Neural progenitor cell (in vitro differentiated cells): ENCODE results near the gene LCMT1. TPM values are rescaled to one million over a fixed set of nuclear protein-coding genes. Genes with fewer than 3 reads are reported as not detected.

ENCODE experiments used
- DNase-seq: peaks from one replicate; pipeline ENCODE4 v3.0.0-alpha.2; 2016; ENCODE audit warnings: low spot score
- H2AFZ ChIP-seq: fragments of 200-600 bp; sonication (generic); replicated peaks from 2 replicates; pipeline ENCODE4 v1.6.1; 2016; ENCODE audit warnings: antibody characterized with exemption
- H3F3A ChIP-seq: fragments of 200-600 bp; sonication (generic); 2 replicates; pipeline ENCODE4 v1.6.1; 2016; ENCODE audit warnings: antibody characterized with exemption, low read depth
- H3K27ac ChIP-seq: fragments of 200-600 bp; sonication (generic); 2 replicates; pipeline ENCODE4 v1.5.1; 2016; ENCODE audit warnings: mild to moderate bottlenecking
- H3K27me3 ChIP-seq: fragments of 200-600 bp; sonication (generic); 2 replicates; pipeline ENCODE4 v1.6.1; 2016; ENCODE audit warnings: mild to moderate bottlenecking, moderate library complexity
- H3K36me3 ChIP-seq: fragments of 200-600 bp; sonication (generic); 2 replicates; pipeline ENCODE4 v1.5.1; 2016
- H3K4me1 ChIP-seq: fragments of 200-600 bp; sonication (generic); 2 replicates; pipeline ENCODE4 v1.6.1; 2016; ENCODE audit warnings: mixed run types
- H3K4me2 ChIP-seq: fragments of 200-600 bp; sonication (generic); 2 replicates; pipeline ENCODE4 v1.6.1; 2016
- H3K4me3 ChIP-seq: fragments of 200-600 bp; sonication (generic); 2 replicates; pipeline ENCODE4 v1.5.1; 2016
- H3K79me2 ChIP-seq: fragments of 200-600 bp; sonication (generic); 2 replicates; pipeline ENCODE4 v1.6.1; 2016; ENCODE audit warnings: low read depth
- H3K9ac ChIP-seq: fragments of 200-600 bp; sonication (generic); 2 replicates; pipeline ENCODE4 v1.6.1; 2016
- H3K9me3 ChIP-seq: fragments of 200-600 bp; sonication (generic); 2 replicates; pipeline ENCODE4 v1.5.1; 2016; ENCODE audit warnings: low read depth
- H4K20me1 ChIP-seq: fragments of 200-600 bp; sonication (generic); 2 replicates; pipeline ENCODE4 v1.6.1; 2016; ENCODE audit warnings: low read depth
- H3K27ac Mint-ChIP-seq: 3 replicates; pipeline ENCODE4 v1.8.0; 2021; ENCODE audit warnings: mixed read lengths
- H3K27me3 Mint-ChIP-seq: 2 replicates; pipeline ENCODE4 v1.8.0; 2022; ENCODE audit warnings: low read depth, mild to moderate bottlenecking, inconsistent platforms, moderate library complexity, mixed read lengths; ENCODE audit not compliant: insufficient read depth
- H3K36me3 Mint-ChIP-seq: 3 replicates; pipeline ENCODE4 v1.8.0; 2021; ENCODE audit warnings: mixed read lengths
- H3K4me1 Mint-ChIP-seq: 3 replicates; pipeline ENCODE4 v1.8.0; 2021; ENCODE audit warnings: mixed read lengths
- H3K4me3 Mint-ChIP-seq: 3 replicates; pipeline ENCODE4 v1.8.0; 2021; ENCODE audit warnings: mild to moderate bottlenecking, moderate library complexity, mixed read lengths
- H3K9me3 Mint-ChIP-seq: 3 replicates; pipeline ENCODE4 v1.8.0; 2020; ENCODE audit warnings: mixed read lengths
- EZH2 ChIP-seq: fragments of 200-600 bp; sonication (generic); IDR thresholded peaks from 2 replicates; pipeline ENCODE4 v1.6.1; 2017; ENCODE audit warnings: antibody characterized with exemption, mild to moderate bottlenecking, moderate library complexity
- EZH2phosphoT487 ChIP-seq: fragments of 200-600 bp; sonication (generic); IDR thresholded peaks from 2 replicates; pipeline ENCODE4 v1.6.1; 2017; ENCODE audit warnings: antibody characterized with exemption
- total RNA-seq: library from RNA; depleted of rRNA; stranded (reverse); fragments of >200 nt; gene quantifications from 2 replicates; pipeline ENCODE4 v1.2.3, GENCODE V29; 2015; ENCODE audit warnings: low replicate concordance
- TF ChIP-seq, protein P1 (sequence below): fragments of 200-600 bp; sonication (generic); IDR thresholded peaks from 2 replicates; pipeline ENCODE4 v1.5.1; 2017; ENCODE audit warnings: antibody characterized with exemption, mild to moderate bottlenecking

LCMT1 gene
- total RNA-seq, 1 donor from 2014 or later, result 73.4 TPM

DNA sequence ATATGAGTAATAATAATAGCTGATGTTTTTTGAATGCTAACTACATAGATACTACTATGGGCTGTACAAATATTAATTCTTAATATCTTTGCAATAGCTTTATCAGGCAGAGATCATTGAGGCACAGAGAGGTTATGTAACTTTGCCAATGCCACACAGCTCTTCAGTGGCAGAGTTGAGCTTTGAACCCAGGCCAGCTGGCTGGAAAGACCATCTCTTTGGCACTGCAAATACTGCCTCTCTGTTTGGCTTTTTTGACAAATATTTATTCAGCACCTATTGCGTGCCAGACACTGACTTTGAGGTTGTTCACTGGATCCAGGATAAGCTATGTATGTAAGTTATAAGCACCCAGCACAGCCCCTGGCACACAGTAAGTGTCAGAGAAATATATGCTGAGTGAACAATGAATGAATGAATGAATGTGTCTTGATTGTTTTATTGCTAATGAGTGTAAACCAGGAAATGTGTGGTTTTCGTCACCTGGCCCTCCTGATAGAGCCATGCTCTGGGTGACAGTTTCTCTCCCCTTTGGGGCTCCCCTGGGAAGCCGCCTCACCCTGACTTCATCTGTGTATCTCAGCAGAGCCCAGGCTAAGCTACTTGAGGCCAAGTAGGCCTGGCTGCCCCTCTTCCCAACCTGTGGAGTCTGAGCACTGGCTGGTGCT lies 107.7 kb downstream of the LCMT1 start:
- H3K27me3 ChIP-seq, result no peaks in the 10 kb centered on the region
- DNase-seq, result no peak
- H3K9ac ChIP-seq, result no peak overlapping the region
- no peaks in the 10 kb centered on the region for H3K9me3 ChIP-seq
- no peaks in the 10 kb centered on the region for H3K4me1 ChIP-seq
- Mint-ChIP-seq H3K27me3 (peaks cover 2% of the 10 kb centered on the region), H3K27ac (no peak overlapping the region), H3K36me3 (no peaks in the 10 kb centered on the region), H3K4me1 (no peaks in the 10 kb centered on the region), H3K9me3 (no peaks in the 10 kb centered on the region), H3K4me3 (no peak overlapping the region)
- no peaks in the 10 kb centered on the region for H4K20me1 ChIP-seq
- H3K79me2 ChIP-seq, result no peaks in the 10 kb centered on the region
- H3K36me3 ChIP-seq, result no peaks in the 10 kb centered on the region
- no peak overlapping the region for H3K4me2 ChIP-seq
- no peaks in the 10 kb centered on the region for H3F3A ChIP-seq
- TF ChIP-seq EZH2, result no peak
- no peak for TF ChIP-seq EZH2phosphoT487
- TF ChIP-seq, protein P1, sequence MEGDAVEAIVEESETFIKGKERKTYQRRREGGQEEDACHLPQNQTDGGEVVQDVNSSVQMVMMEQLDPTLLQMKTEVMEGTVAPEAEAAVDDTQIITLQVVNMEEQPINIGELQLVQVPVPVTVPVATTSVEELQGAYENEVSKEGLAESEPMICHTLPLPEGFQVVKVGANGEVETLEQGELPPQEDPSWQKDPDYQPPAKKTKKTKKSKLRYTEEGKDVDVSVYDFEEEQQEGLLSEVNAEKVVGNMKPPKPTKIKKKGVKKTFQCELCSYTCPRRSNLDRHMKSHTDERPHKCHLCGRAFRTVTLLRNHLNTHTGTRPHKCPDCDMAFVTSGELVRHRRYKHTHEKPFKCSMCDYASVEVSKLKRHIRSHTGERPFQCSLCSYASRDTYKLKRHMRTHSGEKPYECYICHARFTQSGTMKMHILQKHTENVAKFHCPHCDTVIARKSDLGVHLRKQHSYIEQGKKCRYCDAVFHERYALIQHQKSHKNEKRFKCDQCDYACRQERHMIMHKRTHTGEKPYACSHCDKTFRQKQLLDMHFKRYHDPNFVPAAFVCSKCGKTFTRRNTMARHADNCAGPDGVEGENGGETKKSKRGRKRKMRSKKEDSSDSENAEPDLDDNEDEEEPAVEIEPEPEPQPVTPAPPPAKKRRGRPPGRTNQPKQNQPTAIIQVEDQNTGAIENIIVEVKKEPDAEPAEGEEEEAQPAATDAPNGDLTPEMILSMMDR, result no peak
- H3K27ac ChIP-seq, result no peak overlapping the region
- H2AFZ ChIP-seq, result no peak overlapping the region
- no peak overlapping the region for H3K4me3 ChIP-seq

DNA sequence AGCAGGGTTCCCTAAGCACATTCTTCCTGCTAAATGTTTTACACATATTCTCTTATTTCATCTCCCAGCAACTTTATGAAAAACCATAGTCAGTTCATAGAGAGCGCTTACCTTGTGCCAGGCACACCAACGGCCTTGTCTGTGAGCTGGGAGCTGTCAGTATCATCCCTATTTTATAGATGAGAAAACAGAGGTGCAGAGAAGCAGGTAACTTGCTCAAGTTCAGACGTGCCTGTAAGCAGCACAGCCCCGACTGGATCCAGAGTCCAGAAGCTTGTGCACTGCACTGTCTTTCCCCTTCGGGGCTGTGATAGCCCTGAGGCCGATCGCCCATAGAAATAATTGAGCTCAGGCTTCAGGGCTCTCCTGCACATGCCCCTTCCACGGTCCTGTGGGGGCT lies 111.4 kb downstream of the LCMT1 start:
- Histone ChIP-seq H3K9me3 (no peaks in the 10 kb centered on the region), H4K20me1 (no peaks in the 10 kb centered on the region), H3K4me3 (no peak overlapping the region), H3K79me2 (no peaks in the 10 kb centered on the region), H3K4me1 (no peaks in the 10 kb centered on the region), H3K4me2 (no peak overlapping the region), H3K36me3 (no peaks in the 10 kb centered on the region), H3F3A (no peaks in the 10 kb centered on the region), H2AFZ (no peak overlapping the region), H3K27me3 (no peaks in the 10 kb centered on the region), H3K9ac (no peak overlapping the region), H3K27ac (no peak overlapping the region)
- Mint-ChIP-seq H3K27ac (no peak overlapping the region), H3K4me3 (no peak overlapping the region), H3K4me1 (no peaks in the 10 kb centered on the region), H3K27me3 (peaks cover 2% of the 10 kb centered on the region), H3K9me3 (no peaks in the 10 kb centered on the region), H3K36me3 (no peaks in the 10 kb centered on the region)
- TF ChIP-seq EZH2phosphoT487, result no peak
- TF ChIP-seq, protein P1, result no peak
- TF ChIP-seq EZH2, result no peak
- DNase-seq, result no peak

DNA sequence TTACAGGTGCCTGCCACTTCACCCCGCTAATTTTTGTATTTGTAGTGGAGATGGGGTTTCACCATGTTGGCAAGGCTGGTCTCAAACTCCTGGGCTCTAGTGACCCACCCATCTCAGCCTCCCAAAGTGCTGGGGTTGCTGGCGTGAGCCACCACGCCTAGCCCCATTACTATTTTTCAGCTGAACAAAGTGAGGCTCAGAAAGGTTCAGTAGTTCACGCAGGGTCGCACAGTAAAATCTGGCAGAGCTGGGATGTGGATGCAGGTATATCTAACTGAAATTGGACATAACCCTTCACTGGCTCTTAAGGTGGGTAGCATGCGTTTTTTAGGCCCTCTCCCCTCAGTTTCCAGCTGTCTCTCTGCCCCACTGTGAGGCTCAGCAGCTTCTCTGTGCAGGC lies 112.4 kb downstream of the LCMT1 start:
- H3K9me3 ChIP-seq, result no peaks in the 10 kb centered on the region
- H3K27ac ChIP-seq, result no peak overlapping the region
- H3K27ac Mint-ChIP-seq, result no peak overlapping the region
- no peak for TF ChIP-seq EZH2phosphoT487
- TF ChIP-seq EZH2, result no peak
- TF ChIP-seq, protein P1, result no peak
- no peaks in the 10 kb centered on the region for H3F3A ChIP-seq
- H2AFZ ChIP-seq, result no peak overlapping the region
- no peaks in the 10 kb centered on the region for H3K9me3 Mint-ChIP-seq
- no peak overlapping the region for H3K4me3 Mint-ChIP-seq
- H3K27me3 ChIP-seq, result no peaks in the 10 kb centered on the region
- no peaks in the 10 kb centered on the region for H3K79me2 ChIP-seq
- no peaks in the 10 kb centered on the region for H3K4me1 Mint-ChIP-seq
- no peaks in the 10 kb centered on the region for H3K36me3 Mint-ChIP-seq
- H3K36me3 ChIP-seq, result no peaks in the 10 kb centered on the region
- H3K9ac ChIP-seq, result no peak overlapping the region
- H3K4me2 ChIP-seq, result no peak overlapping the region
- no peak for DNase-seq
- H3K4me1 ChIP-seq, result no peaks in the 10 kb centered on the region
- H3K4me3 ChIP-seq, result no peak overlapping the region
- no peaks in the 10 kb centered on the region for H4K20me1 ChIP-seq
- peaks cover 2% of the 10 kb centered on the region for H3K27me3 Mint-ChIP-seq
